ENCODE results near the gene CACNB4. TPM values are rescaled to one million over a fixed set of nuclear protein-coding genes. Genes with fewer than 3 reads are reported as not detected.

Gene CACNB4
- total and polyA plus RNA-seq, 2 of the 4 experiments (the other 2 are of a cell fraction) = 0.12 to 0.36 TPM

GRCh38 chr2:151791545-151791944, 307.3 kb downstream of the CACNB4 start:
- no peak overlapping the region for H2AK5ac ChIP-seq (ENCODE audit: low read depth, low read length)
- H3K27ac ChIP-seq (ENCODE audit: insufficient read depth, low read length) = no peak overlapping the region
- H3K14ac ChIP-seq (replicated peaks; ENCODE audit: low read depth, low read length) = no peak overlapping the region
- no peak overlapping the region for H2BK120ac ChIP-seq (ENCODE audit: low read depth, low read length)
- H2BK15ac ChIP-seq (ENCODE audit: low read depth, low read length) = no peak overlapping the region
- no peak overlapping the region for H3K9ac ChIP-seq (ENCODE audit: low read depth, low read length)
- no peak overlapping the region for H4K8ac ChIP-seq (ENCODE audit: low read depth in 2 of 2, low read length in 2 of 2)
- no peak overlapping the region for H4K91ac ChIP-seq (ENCODE audit: insufficient read depth, low read depth, low read length)
- in situ Hi-C loops (cut with MboI; ENCODE audit: low sequenced_read_pairs) (no loop called here), dilution Hi-C loops (cut with HindIII; ENCODE audit: low sequenced_read_pairs, unreplicated experiment) (no loop called here), intact Hi-C loops (cut with micrococcal nuclease) (no loop called here)
- no peak for TF ChIP-seq CEBPB (IDR thresholded peaks at IDR 0.05; ENCODE audit: low read depth, low read length)
- no peak for TF ChIP-seq NFE2L2 (IDR thresholded peaks at IDR 0.05; ENCODE audit: low read depth, low read length)
- TF ChIP-seq ELK1 (IDR thresholded peaks at IDR 0.05; ENCODE audit: borderline replicate concordance, low read depth, low read length) = no peak
- no peak for TF ChIP-seq RCOR1 (IDR thresholded peaks at IDR 0.05; ENCODE audit: insufficient replicate concordance, low read length)
- no peak for TF ChIP-seq SMC3 (IDR thresholded peaks at IDR 0.05; ENCODE audit: low read depth, low read length)
- TF ChIP-seq RFX5 (IDR thresholded peaks at IDR 0.05; ENCODE audit: low read depth, low read length) = no peak
- peaks cover 5% of the 10 kb centered on the region; the same call in 1 of the 2 replicates for H3K36me3 ChIP-seq (ENCODE audit: control insufficient read depth, insufficient read depth, low read length)
- H3K4me3 ChIP-seq (ENCODE audit: insufficient read depth, low read depth, low read length) = no peak overlapping the region
- no peak overlapping the region for H3K4me2 ChIP-seq (ENCODE audit: low read depth, low read length)
- H3K9me3 ChIP-seq (ENCODE audit: control insufficient read depth, insufficient read depth, low read length) = no peaks in the 10 kb centered on the region
- ATAC-seq (ENCODE audit: low read depth) = no peak
- H3K79me1 ChIP-seq (ENCODE audit: low read depth in 1 of 2, low read length in 2 of 2) = no peaks in the 10 kb centered on the region; a peak in 1 of 4 replicates
- BruUV-seq (replicated peaks) = no TSS peak
- no peak overlapping the region for H3K56ac ChIP-seq (ENCODE audit: extremely low read depth, insufficient read depth, low read length)
- H3K23ac ChIP-seq (ENCODE audit: low read depth, low read length) = no peak overlapping the region
- H3K4me1 ChIP-seq (ENCODE audit: control insufficient read depth, insufficient read depth, low read length) = no peaks in the 10 kb centered on the region
- peaks cover 3% of the 10 kb centered on the region for H3K9me1 ChIP-seq (ENCODE audit: insufficient read depth, low read length)
- ChIA-PET POLR2A (ENCODE audit: unreplicated experiment) (no interaction called here), CTCF (no interaction called here)
- DNase-seq = no peak
- H2AFZ ChIP-seq (replicated peaks; ENCODE audit: low read length, poor library complexity) = no peak overlapping the region
- H2BK20ac ChIP-seq (ENCODE audit: low read depth, low read length) = no peak overlapping the region
- no peak overlapping the region for H2BK5ac ChIP-seq (ENCODE audit: low read depth, low read length, poor library complexity, severe bottlenecking)
- no peaks in the 10 kb centered on the region for H3K27me3 ChIP-seq (ENCODE audit: control insufficient read depth, insufficient read depth, low read length)
- H3K18ac ChIP-seq (ENCODE audit: low read depth, low read length) = no peak overlapping the region
- H4K20me1 ChIP-seq (ENCODE audit: insufficient read depth, low read length) = no peaks in the 10 kb centered on the region
- H2AK9ac ChIP-seq (replicated peaks; ENCODE audit: low read depth, low read length, poor library complexity) = no peak overlapping the region
- H3K4ac ChIP-seq (ENCODE audit: low read depth, low read length) = no peak overlapping the region
- WGBS, 2 experiments (ENCODE audit: extremely low coverage in 2 of 2, insufficient read length in 1 of 2) = no CpG with 5 or more reads among the region's 3 CpGs
- H4K5ac ChIP-seq (ENCODE audit: low read depth, low read length) = no peak overlapping the region
